ENCODE data around the gene ZMAT5. TPM values are rescaled to one million over a fixed set of nuclear protein-coding genes. Genes with fewer than 3 reads are reported as not detected.

Gene ZMAT5
- polyA plus RNA-seq, 1 experiment = 16.4 TPM

DNA sequence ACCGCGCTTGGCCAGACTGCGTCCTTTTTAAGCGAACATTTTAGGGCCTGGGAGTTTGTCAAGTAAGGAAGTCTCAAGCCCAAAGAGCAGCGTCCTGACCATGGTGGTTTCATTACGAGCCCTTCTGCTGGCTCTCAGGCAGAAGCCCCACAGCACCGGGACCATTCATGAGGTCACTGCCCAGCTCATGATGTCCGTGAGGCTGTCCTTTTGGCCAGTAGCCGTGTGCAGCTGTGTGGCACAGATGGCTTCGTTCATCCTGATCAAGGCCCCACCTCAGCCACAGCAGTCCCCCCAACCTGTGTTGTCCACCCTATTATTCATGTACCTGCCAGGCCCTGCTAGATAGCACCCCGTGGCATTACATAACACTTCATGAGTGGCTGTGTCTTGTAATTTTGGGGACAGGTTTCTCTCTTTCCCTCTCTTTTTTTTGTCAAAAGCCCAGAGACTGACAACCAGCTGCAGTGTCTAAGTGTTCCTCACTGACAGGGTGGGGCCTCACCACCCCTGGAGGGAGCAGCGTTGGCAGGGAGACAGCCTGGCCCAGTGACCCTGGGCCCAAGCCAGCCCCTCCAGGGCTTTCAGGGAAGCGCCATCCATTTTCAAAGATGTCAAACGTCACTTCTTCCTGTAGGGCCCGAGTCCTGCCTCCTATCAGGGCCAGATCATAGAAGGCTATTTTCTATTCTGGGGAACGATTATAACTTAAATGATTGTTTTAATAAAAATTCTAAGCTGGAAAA lies 68.8 kb downstream of the ZMAT5 start:
- Histone ChIP-seq H3K4me3 (ENCODE audit: low read depth, low read length) (no peak overlapping the region), H3K27ac (ENCODE audit: low read depth, low read length) (no peak overlapping the region), H3K9me3 (ENCODE audit: control insufficient read depth, insufficient read depth, low read length) (no peaks in the 10 kb centered on the region; the same call in 1 of the 2 replicates), H3K27me3 (ENCODE audit: control insufficient read depth, insufficient read depth, low read length) (no peaks in the 10 kb centered on the region)
- DNase-seq (ENCODE audit: low read depth, low spot score) = no peak
- ChIA-PET CTCF (interaction anchor here (0.7 to 2.3 kb wide), 2 partner anchors 8 to 391 kb away, joined by 3 to 11 read pairs; no protein-coding TSS in a partner anchor), POLR2A (interaction anchor here (0.6 to 0.7 kb wide), 2 partner anchors 13 to 30 kb away, joined by 3 to 4 read pairs; no protein-coding TSS in a partner anchor)
- TF ChIP-seq, protein P1, sequence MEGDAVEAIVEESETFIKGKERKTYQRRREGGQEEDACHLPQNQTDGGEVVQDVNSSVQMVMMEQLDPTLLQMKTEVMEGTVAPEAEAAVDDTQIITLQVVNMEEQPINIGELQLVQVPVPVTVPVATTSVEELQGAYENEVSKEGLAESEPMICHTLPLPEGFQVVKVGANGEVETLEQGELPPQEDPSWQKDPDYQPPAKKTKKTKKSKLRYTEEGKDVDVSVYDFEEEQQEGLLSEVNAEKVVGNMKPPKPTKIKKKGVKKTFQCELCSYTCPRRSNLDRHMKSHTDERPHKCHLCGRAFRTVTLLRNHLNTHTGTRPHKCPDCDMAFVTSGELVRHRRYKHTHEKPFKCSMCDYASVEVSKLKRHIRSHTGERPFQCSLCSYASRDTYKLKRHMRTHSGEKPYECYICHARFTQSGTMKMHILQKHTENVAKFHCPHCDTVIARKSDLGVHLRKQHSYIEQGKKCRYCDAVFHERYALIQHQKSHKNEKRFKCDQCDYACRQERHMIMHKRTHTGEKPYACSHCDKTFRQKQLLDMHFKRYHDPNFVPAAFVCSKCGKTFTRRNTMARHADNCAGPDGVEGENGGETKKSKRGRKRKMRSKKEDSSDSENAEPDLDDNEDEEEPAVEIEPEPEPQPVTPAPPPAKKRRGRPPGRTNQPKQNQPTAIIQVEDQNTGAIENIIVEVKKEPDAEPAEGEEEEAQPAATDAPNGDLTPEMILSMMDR (IDR thresholded peaks at IDR 0.05; ENCODE audit: low read depth, low read length) = no peak

DNA sequence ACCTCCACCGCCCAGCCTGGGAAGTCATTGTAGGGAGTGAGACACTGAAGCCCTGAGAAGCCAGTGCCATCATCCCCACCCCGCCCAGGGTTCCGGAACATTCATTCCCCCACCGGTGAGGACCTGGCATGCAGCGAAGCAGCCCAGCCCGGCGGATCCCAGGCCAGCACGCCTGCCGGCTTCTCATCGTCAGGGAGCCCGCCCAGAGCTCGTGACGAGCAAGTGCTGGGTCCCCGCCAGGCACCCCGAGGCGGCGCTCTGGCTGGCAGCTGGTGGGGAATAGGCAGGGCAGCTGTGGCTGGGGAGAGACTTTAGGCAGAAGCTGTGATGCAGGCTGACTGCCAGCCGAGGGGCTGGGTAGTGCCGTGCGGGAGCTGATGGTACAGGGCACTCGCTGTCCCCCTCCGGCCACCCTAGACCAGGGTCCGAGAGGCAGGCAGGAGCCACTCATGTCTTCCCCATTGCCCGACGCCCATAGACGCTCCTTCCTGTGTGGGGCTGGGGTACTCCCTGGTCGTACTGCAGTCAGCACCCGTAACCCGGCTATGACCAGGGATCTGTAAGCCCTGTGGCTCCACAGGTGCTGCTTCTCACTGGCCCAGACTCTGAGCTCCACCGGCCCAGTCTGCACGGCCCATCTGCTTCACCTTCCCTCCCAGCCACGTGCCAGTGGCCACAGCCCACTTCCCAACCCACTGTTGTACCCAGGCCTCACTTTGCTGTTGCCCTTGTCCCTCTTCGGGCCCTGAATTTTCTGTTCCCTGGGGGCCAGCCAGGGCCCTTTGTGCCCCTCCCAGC lies 71.5 kb downstream of the ZMAT5 start:
- CTCF ChIA-PET = no interaction called here
- POLR2A ChIA-PET = no interaction called here
- Histone ChIP-seq H3K9me3 (ENCODE audit: control insufficient read depth, insufficient read depth, low read length) (no peaks in the 10 kb centered on the region), H3K4me3 (ENCODE audit: low read depth, low read length) (no peak overlapping the region), H3K27ac (ENCODE audit: low read depth, low read length) (no peak overlapping the region), H3K27me3 (ENCODE audit: control insufficient read depth, insufficient read depth, low read length) (no peaks in the 10 kb centered on the region)
- no peak for DNase-seq (ENCODE audit: low read depth, low spot score)
- TF ChIP-seq, protein P1 (IDR thresholded peaks at IDR 0.05; ENCODE audit: low read depth, low read length) = no peak

DNA sequence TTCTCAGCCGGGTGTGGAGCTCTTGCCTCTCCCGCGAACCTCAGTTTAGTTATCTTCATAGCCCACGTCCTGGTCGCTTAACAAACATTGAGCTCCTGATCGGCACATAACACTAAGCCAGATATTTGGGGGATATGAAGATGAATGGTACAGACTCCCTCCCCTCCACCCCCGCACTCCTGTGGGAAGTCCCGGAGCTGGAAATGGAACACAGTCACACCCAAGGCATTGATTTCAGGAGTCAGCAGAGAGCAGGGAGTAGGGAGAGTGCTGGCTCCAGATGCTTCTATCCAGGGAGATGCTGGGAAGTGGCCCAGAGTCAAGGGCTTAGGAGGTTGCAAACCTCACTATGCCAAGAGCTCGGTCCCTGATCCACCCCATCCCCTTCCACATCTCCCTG lies 73.1 kb downstream of the ZMAT5 start:
- no peaks in the 10 kb centered on the region for H3K9me3 ChIP-seq (ENCODE audit: control insufficient read depth, insufficient read depth, low read length)
- TF ChIP-seq, protein P1 (IDR thresholded peaks at IDR 0.05; ENCODE audit: low read depth, low read length) = no peak
- H3K4me3 ChIP-seq (ENCODE audit: low read depth, low read length) = no peak overlapping the region
- ChIA-PET POLR2A (interaction anchor here (0.6 kb wide), 1 partner anchor 136 kb away, joined by 5 read pairs; no protein-coding TSS in a partner anchor), CTCF (interaction anchor here (0.6 to 1.9 kb wide), 2 partner anchors 326 to 395 kb away, joined by 6 to 8 read pairs; no protein-coding TSS in a partner anchor)
- H3K27ac ChIP-seq (ENCODE audit: low read depth, low read length) = no peak overlapping the region
- DNase-seq (ENCODE audit: low read depth, low spot score) = no peak
- no peaks in the 10 kb centered on the region for H3K27me3 ChIP-seq (ENCODE audit: control insufficient read depth, insufficient read depth, low read length)

DNA sequence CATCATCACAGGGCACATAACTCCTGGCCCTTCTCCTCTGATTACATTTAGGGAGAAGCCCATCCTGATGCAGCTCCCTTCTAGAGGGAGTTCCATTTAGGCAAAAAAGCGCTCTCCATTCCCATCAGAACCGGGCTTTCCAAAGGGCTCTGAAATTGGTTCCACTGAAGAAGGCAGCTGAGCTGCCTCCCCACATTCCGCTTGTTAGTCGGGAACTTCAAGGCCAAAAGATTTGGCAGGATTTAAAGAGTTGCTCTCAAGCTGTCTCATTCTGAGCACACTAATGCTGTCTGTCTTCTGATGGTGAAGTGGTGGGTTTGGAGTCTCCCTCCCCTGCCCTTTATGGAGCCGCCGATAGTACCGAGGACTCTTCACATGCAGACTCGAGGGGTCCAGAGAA lies 73.6 kb downstream of the ZMAT5 start:
- TF ChIP-seq, protein P1 (IDR thresholded peaks at IDR 0.05; ENCODE audit: low read depth, low read length) = no peak
- no peaks in the 10 kb centered on the region for H3K9me3 ChIP-seq (ENCODE audit: control insufficient read depth, insufficient read depth, low read length)
- H3K4me3 ChIP-seq (ENCODE audit: low read depth, low read length) = no peak overlapping the region
- H3K27me3 ChIP-seq (ENCODE audit: control insufficient read depth, insufficient read depth, low read length) = no peaks in the 10 kb centered on the region
- no peak overlapping the region for H3K27ac ChIP-seq (ENCODE audit: low read depth, low read length)
- no peak for DNase-seq (ENCODE audit: low read depth, low spot score)
- ChIA-PET CTCF (interaction anchor here (0.6 to 1.9 kb wide), 3 partner anchors 326 to 398 kb away, joined by 3 to 8 read pairs (median 6); no protein-coding TSS in a partner anchor), POLR2A (interaction anchor here (0.6 kb wide), 1 partner anchor 137 kb away, joined by 5 read pairs; no protein-coding TSS in a partner anchor)
